NCI-H2227 (cell line): ENCODE data around the gene DPH6.
"Not testable (repeated sequence)": the region's sequence is repeated elsewhere in the genome, so short reads cannot be mapped to it uniquely, and the experiment has no call there.

Source experiments
- DNase-seq: peaks from one replicate; lab custom pipeline; 2025; ENCODE audit not compliant: unreplicated experiment; lab: John Stamatoyannopoulos, UW

The DPH6 gene

DNA sequence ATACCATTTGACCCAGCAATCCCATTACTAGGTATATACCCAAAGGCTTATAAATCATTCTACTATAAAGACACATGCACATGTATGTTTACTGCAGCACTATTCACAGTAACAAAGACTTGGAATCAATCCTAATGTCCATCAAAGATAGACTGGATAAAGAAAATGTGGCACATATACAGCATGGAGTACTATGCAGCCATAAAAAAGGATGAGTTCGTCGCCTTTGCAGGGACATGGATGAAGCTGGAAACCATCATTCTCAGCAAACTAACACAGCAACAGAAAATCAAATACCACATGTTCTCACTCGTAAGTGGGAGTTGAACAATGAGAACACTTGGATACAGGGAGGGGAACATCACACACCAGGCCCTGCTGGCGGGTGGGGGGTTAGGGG, 104.7 kb downstream of the DPH6 start:
- DNase-seq = not testable (repeated sequence)

DNA sequence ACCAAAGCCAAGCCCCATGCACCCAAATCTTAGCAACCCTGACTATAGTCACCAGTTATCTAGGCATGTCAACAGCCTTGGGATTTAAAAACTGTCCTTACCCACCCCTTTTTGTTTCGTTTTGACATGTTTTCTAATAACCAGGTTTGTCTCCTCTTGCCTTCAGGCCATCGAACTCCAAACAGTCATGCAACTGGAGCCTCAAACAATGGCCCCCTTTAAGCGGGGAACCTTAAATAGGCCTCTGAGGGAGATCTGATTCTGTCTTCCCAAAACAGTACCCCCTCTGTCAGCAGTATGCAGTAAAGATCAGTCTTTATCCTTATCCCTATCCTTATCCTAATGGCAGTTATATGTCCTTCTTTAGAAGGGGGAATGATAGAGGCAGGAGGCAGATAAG, 105.7 kb downstream of the DPH6 start:
- DNase-seq = no peak

DNA sequence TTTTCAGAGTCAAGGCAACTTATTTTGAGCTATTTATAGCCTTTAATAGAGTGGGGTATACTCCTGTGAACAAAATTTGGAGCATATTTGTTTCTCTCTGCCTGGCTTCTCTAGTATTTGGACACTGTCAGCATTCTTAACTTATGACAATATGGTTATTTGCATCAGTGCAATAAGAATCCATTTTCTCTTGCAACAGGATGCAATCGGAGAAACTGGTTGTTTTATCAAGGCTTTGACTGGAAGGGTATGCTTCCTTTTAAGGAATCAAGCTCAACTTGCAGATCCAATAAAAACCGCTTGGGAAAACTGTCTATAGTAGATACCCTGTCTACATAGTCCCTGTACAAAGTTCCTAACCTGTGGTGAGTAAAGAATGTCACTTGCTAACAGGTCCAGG, 106.7 kb downstream of the DPH6 start:
- no peak for DNase-seq

GRCh38 chr15:35437157-35437556, 108.8 kb downstream of the DPH6 start:
- no peak for DNase-seq

DNA sequence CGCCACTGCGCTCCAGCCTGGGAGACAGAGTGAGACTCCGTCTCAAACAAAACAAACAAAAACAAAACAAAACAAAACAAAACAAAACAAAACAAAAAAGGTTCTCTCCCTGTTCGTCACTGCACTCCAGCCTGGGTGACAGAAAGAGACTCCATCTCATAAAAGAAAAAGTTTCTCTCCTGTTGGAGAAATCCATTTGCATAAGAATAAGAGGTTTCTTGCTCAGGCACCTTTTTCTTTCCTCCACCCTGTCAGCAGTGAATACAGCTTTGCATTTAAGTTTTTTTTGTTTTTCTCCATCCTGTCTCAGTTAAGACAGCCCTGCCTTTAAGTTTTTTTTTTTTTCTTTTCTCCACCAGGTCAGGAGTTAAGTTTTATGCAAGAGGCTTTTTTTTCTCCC, 109.5 kb downstream of the DPH6 start:
- no peak for DNase-seq

- DNase-seq = no peak
Measured at GRCh38 chr15:35431281-35431680, 114.7 kb downstream of the DPH6 start.

GRCh38 chr15:35430301-35430700, 115.7 kb downstream of the DPH6 start:
- DNase-seq = no peak

DNA sequence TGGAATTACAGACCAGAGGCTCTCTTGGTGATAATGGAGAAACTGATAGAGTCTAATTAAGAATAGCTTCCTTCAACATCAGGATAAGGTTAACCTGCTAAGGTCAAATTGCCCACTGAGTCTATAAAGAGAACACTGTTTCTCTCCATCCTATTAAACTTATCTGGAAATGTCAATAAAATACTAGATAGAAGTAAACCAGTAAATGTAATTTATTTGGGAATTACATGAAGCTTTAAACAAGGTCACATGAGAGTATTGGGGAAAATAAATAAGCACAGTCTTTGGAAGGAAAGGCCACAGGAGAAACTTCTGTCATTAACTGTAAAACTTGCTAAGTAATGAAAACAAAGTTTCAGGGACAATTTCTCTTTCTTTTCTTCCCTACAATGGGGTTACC, 118.5 kb downstream of the DPH6 start:
- no peak for DNase-seq

- DNase-seq = no peak
Measured at GRCh38 chr15:35427091-35427490, 118.9 kb downstream of the DPH6 start.

- DNase-seq = no peak
Measured at GRCh38 chr15:35410775-35411174, 135.2 kb downstream of the DPH6 start.

DNA sequence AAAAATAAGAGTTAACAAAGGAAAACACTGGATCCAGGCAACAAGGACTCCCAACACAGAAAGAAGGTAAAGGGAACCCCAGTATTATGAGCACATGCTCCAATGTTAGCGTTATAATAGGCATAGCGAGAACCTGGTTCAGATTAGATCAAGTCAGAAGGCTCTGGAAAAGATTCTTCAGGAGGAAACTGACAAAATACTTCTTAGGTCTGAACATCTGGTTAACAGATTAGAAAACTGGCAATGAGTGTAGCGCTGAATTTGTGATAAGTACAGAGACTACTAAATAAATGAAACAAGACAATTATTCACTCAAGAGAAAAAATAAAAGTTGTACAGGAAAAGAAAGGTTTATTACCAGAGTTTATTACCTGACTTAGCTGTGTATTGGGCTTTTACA, 146.1 kb downstream of the DPH6 start:
- no peak for DNase-seq

DNA sequence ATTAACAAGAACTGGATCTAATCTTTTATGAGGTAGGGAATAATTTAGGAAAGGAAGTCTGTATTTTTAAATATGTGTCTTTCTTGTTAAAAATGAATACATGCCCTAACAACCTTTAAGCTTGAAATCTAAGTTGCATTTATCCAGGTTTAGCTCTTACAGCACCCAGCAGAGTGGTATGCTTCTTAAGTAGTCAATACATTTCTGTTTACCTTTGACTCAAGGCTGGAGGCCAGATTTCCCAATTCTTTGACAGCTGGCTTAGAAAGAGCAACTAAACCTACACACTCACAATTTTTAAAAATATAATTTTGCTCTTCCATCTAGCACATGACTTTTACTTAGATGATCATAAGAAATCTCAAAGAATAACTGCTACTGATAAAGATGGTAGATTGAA, 148.9 kb downstream of the DPH6 start:
- no peak for DNase-seq

DNA sequence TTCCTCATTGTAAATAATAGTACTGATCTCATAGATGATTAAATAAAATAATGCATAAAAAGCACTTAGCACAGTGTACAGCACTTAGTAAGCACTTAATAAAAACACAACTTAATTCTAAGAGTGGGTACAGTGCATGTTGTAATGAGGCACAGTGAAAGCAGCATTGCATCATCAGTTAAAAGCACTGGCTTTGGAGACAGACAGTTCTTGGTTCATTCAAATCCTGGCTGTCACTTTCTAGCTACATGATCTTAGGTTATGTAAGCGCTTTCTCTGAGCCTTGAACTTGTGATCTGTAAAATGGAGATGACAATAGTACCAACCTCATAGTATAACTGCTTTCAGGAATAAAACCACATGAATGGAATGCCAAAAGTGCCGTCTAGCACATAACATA, 151.5 kb downstream of the DPH6 start:
- DNase-seq = no peak

DNA sequence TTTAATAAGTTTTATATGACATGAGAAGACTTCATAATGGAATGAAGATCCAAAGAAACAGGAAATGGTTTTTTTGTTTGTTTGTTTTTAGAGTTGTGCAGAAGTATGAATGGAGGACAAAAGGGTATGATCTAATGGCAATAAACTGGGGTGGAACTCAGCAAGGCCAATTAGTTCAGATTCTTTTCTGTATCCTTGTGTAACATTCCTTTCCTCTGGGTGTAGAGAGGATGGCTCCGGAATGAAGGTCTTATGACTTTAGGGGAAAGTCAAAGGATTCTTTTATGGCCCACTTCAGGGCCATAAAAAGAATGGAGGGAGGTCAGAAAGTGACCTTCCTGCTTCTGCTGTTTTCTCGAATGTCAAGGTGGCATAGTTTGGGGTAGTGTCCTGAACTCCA, 152.6 kb downstream of the DPH6 start:
- no peak for DNase-seq

DNA sequence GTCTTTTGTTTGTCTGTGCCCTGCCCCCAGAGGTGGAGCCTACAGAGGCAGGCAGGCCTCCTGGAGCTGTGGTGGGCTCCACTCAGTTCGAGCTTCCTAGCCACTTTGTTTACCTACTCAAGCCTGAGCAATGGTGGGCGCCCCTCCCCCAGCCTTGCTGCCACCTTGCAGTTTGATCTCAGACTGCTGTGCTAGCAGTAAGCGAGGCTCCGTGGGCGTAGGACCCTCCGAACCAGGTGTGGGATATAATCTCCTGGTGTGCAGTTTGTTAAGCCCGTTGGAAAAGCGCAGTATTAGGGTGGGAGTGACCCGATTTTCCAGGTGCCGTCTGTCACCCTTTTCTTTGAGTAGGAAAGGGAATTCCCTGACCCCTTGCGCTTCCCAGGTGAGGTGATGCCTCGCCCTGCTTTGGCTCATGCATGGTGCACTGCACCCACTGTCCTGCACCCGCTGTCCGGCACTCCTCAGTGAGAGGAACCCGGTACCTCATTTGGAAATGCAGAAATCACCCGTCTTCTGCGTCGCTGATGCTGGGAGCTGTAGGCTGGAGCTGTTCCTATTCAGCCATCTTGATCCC, 154.5 kb downstream of the DPH6 start:
- not testable (repeated sequence) for DNase-seq

GRCh38 chr15:35383506-35383905, 162.5 kb downstream of the DPH6 start:
- no peak for DNase-seq

DNA sequence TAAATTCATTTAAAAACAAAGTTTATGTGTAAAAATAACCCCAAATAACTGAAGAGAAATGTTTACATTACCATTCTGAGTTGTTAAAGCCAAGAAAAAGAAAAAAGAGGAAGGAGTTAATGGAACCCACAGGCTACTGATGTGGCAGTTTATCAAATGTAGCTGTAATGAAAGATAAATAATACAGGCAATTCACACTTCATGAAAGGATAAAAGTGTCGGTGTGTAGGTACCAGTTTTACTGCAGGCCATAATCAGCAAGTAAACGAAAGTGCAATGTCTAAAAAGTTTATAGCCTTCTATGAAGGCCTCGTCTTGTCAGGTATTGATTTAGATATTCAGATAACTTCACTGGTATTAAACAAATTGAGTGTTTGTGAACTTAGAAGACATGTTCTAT, 164.6 kb downstream of the DPH6 start:
- DNase-seq = no peak

DNA sequence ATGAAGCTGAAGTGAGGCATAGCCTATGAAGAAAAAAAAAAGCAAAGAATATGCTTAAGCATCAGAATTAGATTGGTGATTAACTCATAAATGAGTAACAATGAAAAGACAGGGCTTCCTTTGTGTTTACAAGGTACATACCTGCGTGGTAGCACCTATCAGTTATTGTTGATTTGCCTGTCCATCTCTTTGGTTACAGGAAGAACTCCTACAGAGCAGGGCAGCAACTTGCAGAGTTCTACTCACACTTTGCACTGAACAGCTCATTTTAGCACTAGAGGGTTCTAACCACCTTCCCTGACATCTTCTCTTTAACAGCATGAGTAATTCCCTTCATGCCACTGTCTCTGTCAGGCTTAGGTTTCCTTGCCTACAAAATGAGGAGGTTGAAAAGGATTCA, 166.0 kb downstream of the DPH6 start:
- DNase-seq = no peak

DNA sequence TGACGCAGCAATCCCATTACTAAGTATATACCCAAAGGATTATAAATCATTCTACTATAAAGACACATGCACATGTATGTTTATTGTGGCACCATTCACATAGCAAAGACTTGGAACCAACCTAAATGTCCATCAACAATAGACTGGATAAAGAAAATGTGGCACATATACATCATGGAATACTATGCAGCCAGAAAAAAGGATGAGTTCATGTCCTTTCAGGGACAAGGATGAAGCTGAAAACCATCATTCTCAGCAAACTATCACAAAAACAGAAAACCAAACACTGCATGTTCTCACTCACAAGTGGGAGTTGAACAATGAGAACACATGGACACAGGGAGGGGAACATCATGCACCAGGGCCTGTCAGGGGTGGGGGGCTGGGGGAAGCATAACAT, 167.5 kb downstream of the DPH6 start:
- DNase-seq = not testable (repeated sequence)

DNA sequence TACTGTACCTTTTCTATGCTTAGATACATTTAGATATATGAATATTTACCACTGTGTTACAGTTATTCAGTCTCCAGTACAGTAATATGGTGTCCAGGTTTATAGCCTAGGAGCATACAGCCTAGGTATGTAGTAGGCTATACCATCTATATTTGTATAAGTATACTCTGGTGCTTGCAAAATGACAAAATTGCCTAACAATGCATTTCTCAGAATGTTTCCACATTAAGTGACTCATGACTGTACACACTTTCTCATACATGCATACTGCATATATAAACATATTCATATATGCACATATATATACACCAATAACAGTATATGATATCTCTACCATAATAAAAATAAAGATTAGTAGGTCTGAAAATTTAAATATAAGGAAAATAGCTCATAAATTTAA, 169.3 kb downstream of the DPH6 start:
- no peak for DNase-seq

DNA sequence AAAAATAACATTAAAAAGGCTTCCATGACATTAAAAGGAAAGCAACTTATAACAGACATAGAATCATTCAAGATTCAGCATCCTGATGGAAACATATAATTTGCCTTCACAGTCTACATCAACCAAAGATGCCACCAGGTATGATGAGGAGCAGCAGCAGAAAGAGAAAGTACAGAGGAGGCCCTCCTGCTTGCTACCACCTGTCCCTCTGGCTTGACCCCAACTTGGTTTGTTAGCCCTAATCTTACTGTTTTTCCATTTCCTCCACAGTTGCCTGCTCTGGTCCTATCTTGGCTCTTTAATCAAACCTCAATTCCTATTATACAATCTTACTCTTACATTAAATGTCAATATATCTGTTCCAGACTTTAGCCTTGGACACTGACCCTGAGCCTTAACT, 171.3 kb downstream of the DPH6 start:
- DNase-seq = no peak

DNA sequence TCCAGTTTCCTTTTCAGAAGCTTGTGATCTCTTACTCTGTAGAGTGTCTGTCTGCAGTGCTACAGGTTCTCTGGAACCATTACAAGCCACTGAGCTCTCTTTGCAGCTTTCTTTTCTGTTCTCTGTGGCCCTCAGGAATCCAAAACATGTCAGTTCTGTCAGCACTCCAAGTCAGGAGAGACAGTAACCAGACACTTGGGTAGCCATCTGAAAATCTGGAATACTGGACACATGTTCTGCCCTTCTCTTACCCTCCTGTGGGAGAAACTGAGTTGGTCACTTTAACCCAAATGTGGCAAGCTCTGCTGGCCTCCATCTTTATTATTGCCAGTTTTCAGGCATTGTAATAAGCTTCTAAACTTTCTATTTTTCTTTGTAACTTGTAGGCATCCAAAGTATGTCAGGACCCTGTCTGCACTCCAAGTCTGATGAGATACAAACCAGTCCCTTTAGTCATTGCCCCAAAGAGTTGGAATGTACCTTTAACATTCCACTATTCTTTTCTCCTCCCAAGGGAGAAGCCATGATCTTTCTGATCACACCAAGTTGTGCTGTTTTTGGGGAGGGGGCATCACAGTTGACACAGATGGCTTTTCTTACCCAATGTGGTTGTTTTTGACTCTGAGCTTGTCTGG, 183.7 kb downstream of the DPH6 start:
- DNase-seq = no peak

- no peak for DNase-seq
Measured at GRCh38 chr15:35358824-35359223, 187.1 kb downstream of the DPH6 start.
